ENCODE data around the gene SP1. TPM values are rescaled to one million over a fixed set of nuclear protein-coding genes. Genes with fewer than 3 reads are reported as not detected.
"Not testable (repeated sequence)": the region's sequence is repeated elsewhere in the genome, so short reads cannot be mapped to it uniquely, and the experiment has no call there.

SP1 gene
- total and polyA plus RNA-seq, 5 donors from 2014 or later: 8.1 to 79.0 (median 8.4) TPM

- not testable (repeated sequence) for H3K4me3 ChIP-seq (ENCODE audit: low read depth, low read length); H3K27ac Mint-ChIP-seq; H3K27me3 ChIP-seq (ENCODE audit: control insufficient read depth, insufficient read depth, low read length); H3K27ac ChIP-seq (ENCODE audit: insufficient read depth, low read length, poor library complexity, severe bottlenecking); H3K36me3 ChIP-seq (ENCODE audit: control insufficient read depth, insufficient read depth, low read length); H3K27me3 Mint-ChIP-seq; ATAC-seq (ENCODE audit: low read depth in 2 of 2); H3K9me3 ChIP-seq (ENCODE audit: control insufficient read depth in 2 of 2, low read length in 2 of 2); DNase-seq; H3K9me3 Mint-ChIP-seq
- Mint-ChIP-seq H3K4me1 (peaks cover 0 to 32% (median 21%) of the 10 kb centered on the region in 4 donors), H3K4me3 (peak overlapping the region in 2 of 4 donors; percentile 21 to 80), H3K36me3 (peaks cover 16% of the 10 kb centered on the region)
- peaks cover 28% of the 10 kb centered on the region for H3K4me1 ChIP-seq (ENCODE audit: control insufficient read depth, insufficient read depth, low read length, poor library complexity, severe bottlenecking)
Observed at GRCh38 chr12:53439582-53439981, 59.6 kb downstream of the SP1 start.

DNA sequence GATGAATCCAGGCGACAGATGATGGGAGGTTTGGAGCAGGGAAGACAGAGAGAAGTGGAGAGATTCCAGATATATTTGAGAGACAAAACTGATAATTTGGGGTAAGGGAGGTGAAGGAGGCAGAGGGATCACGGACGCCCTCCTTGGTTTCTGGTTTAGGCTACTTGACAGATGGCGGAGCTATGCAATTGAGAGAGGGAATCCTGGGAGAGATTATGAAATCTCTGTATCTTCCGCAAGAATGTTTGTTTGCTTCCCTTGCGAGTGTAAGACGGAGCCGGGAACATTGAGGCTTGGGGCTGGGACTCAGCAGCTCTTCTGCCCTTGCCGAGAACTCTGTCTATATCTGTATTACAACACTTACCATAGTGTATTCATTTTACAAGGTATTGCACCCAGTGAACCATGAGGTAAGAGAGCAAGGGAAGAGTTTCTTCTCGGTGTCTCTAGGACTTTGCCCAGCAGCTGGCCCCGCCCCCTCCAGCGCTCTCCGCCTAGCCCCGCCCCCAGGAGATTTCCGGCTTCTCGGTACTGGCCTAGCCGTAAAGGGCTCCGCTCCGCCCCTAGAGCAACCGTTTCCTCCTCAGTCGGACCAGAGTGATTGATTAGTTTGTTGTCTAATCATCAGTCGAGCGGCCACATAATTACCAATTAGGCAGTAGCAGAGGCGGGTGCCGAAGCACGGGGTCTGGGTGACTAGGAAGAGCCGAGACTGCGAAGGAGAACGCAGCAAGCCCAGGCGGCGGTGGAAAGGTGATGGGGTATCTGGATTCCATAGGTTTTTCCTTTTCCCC, 61.3 kb downstream of the SP1 start, which contains the start of gene PRR13:
PRR13 (plus strand) TSS at position 695 of the 794 bp plus-strand sequence. CDS start 981 bp downstream, outside the sequence.
- H3K4me3 ChIP-seq (ENCODE audit: low read depth, low read length): peak within 1 kb of the TSS; percentile 91
- H3K9me3 ChIP-seq (ENCODE audit: control insufficient read depth in 2 of 2, low read length in 2 of 2): no peaks in the 10 kb centered on the region
- peaks cover 27% of the 10 kb centered on the region for H3K36me3 Mint-ChIP-seq
- peak; percentile 97 to 100 (median 98) for DNase-seq
- H3K27ac ChIP-seq (ENCODE audit: insufficient read depth, low read length, poor library complexity, severe bottlenecking): peak within 1 kb of the TSS; percentile 87
- peaks cover 41% of the 10 kb centered on the region for H3K4me1 ChIP-seq (ENCODE audit: control insufficient read depth, insufficient read depth, low read length, poor library complexity, severe bottlenecking)
- no peaks in the 10 kb centered on the region for H3K9me3 Mint-ChIP-seq
- no peaks in the 10 kb centered on the region for H3K27me3 Mint-ChIP-seq
- peaks cover 21% of the 10 kb centered on the region for H3K36me3 ChIP-seq (ENCODE audit: control insufficient read depth, insufficient read depth, low read length)
- no peaks in the 10 kb centered on the region for H3K27me3 ChIP-seq (ENCODE audit: control insufficient read depth, insufficient read depth, low read length)
- H3K4me3 Mint-ChIP-seq: peak within 1 kb of the TSS; percentile 97 to 100 (median 98)
- peak within 1 kb of the TSS; percentile 96 to 99 (median 97) for H3K27ac Mint-ChIP-seq
- peak; percentile 99 to 100 for ATAC-seq (ENCODE audit: low read depth in 2 of 2)
- H3K4me1 Mint-ChIP-seq: peaks cover 4 to 47% (median 32%) of the 10 kb centered on the region in 4 donors

DNA sequence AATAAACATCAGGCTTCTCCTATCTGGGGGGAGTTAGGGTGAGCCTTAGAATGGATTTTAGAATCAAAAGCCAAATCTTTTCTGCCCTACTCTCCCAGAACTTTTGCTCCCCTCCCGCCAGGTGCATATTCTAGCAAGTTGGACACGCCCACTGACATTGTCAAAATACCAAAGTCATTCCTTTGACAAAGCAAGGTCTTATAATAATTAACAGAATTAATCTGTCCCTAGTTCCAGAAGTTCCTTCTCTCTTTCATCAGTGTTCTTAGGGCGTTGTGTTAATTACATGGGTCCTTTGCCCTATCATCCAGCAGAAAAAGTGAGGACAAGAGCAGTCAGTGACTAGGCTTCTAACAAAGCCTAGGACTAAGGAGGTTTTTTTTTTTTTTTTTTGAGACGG, 64.0 kb downstream of the SP1 start:
- no peak for DNase-seq
- H3K4me3 ChIP-seq (ENCODE audit: low read depth, low read length): peak overlapping the region; percentile 59
- H3K27me3 ChIP-seq (ENCODE audit: control insufficient read depth, insufficient read depth, low read length): no peaks in the 10 kb centered on the region
- H3K27ac ChIP-seq (ENCODE audit: insufficient read depth, low read length, poor library complexity, severe bottlenecking): peak overlapping the region; percentile 3
- no peaks in the 10 kb centered on the region for H3K9me3 Mint-ChIP-seq
- H3K27me3 Mint-ChIP-seq: no peaks in the 10 kb centered on the region
- peak overlapping the region in 2 of 3 donors; percentile 53 to 57 for H3K27ac Mint-ChIP-seq
- H3K36me3 ChIP-seq (ENCODE audit: control insufficient read depth, insufficient read depth, low read length): peaks cover 42% of the 10 kb centered on the region
- peaks cover 41% of the 10 kb centered on the region for H3K4me1 ChIP-seq (ENCODE audit: control insufficient read depth, insufficient read depth, low read length, poor library complexity, severe bottlenecking)
- H3K4me1 Mint-ChIP-seq: peaks cover 4 to 56% (median 41%) of the 10 kb centered on the region in 4 donors
- H3K9me3 ChIP-seq (ENCODE audit: control insufficient read depth in 2 of 2, low read length in 2 of 2): no peaks in the 10 kb centered on the region
- peak overlapping the region; percentile 48 to 98 (median 76) for H3K4me3 Mint-ChIP-seq
- ATAC-seq (ENCODE audit: low read depth in 2 of 2): no peak
- H3K36me3 Mint-ChIP-seq: peaks cover 40% of the 10 kb centered on the region

- peaks cover 4 to 56% (median 39%) of the 10 kb centered on the region in 4 donors for H3K4me1 Mint-ChIP-seq
- H3K4me3 ChIP-seq (ENCODE audit: low read depth, low read length); H3K27ac Mint-ChIP-seq; H3K9me3 Mint-ChIP-seq; DNase-seq; ATAC-seq (ENCODE audit: low read depth in 2 of 2); H3K27me3 ChIP-seq (ENCODE audit: control insufficient read depth, insufficient read depth, low read length); H3K27me3 Mint-ChIP-seq; H3K9me3 ChIP-seq (ENCODE audit: control insufficient read depth in 2 of 2, low read length in 2 of 2); H3K27ac ChIP-seq (ENCODE audit: insufficient read depth, low read length, poor library complexity, severe bottlenecking): not testable (repeated sequence)
- peaks cover 40% of the 10 kb centered on the region for H3K36me3 Mint-ChIP-seq
- Histone ChIP-seq H3K36me3 (ENCODE audit: control insufficient read depth, insufficient read depth, low read length) (peaks cover 42% of the 10 kb centered on the region), H3K4me1 (ENCODE audit: control insufficient read depth, insufficient read depth, low read length, poor library complexity, severe bottlenecking) (peaks cover 41% of the 10 kb centered on the region)
- H3K4me3 Mint-ChIP-seq: peak overlapping the region; percentile 21 to 98 (median 62)
Observed at GRCh38 chr12:53444593-53445325, 64.8 kb downstream of the SP1 start.

GRCh38 chr12:53450936-53451335, 71.0 kb downstream of the SP1 start:
- H3K36me3 ChIP-seq (ENCODE audit: control insufficient read depth, insufficient read depth, low read length): peaks cover 48% of the 10 kb centered on the region
- H3K27me3 ChIP-seq (ENCODE audit: control insufficient read depth, insufficient read depth, low read length): no peaks in the 10 kb centered on the region
- H3K9me3 Mint-ChIP-seq: peaks cover 0 to 2% (median 0%) of the 10 kb centered on the region in 7 donors
- H3K4me3 ChIP-seq (ENCODE audit: low read depth, low read length): no peak overlapping the region
- H3K27me3 Mint-ChIP-seq: peaks cover 5% of the 10 kb centered on the region
- DNase-seq (no peak), ATAC-seq (ENCODE audit: low read depth in 2 of 2) (no peak)
- H3K36me3 Mint-ChIP-seq: peaks cover 42% of the 10 kb centered on the region
- H3K9me3 ChIP-seq (ENCODE audit: control insufficient read depth in 2 of 2, low read length in 2 of 2): no peaks in the 10 kb centered on the region
- H3K4me3 Mint-ChIP-seq: no peak overlapping the region
- peaks cover 24% of the 10 kb centered on the region for H3K4me1 ChIP-seq (ENCODE audit: control insufficient read depth, insufficient read depth, low read length, poor library complexity, severe bottlenecking)
- H3K27ac ChIP-seq (ENCODE audit: insufficient read depth, low read length, poor library complexity, severe bottlenecking): peak overlapping the region; percentile 94
- no peak overlapping the region for H3K27ac Mint-ChIP-seq
- peaks cover 5 to 54% (median 42%) of the 10 kb centered on the region in 4 donors for H3K4me1 Mint-ChIP-seq

- Mint-ChIP-seq H3K9me3 (peaks cover 0 to 2% (median 0%) of the 10 kb centered on the region in 7 donors), H3K4me1 (peaks cover 5 to 49% (median 37%) of the 10 kb centered on the region in 4 donors), H3K36me3 (peaks cover 38% of the 10 kb centered on the region), H3K4me3 (peak within 1 kb of the TSS; percentile 65 to 99 (median 99)), H3K27me3 (peaks cover 5% of the 10 kb centered on the region), H3K27ac (peak within 1 kb of the TSS; percentile 96 to 100 (median 98))
- Histone ChIP-seq H3K4me1 (ENCODE audit: control insufficient read depth, insufficient read depth, low read length, poor library complexity, severe bottlenecking) (peaks cover 22% of the 10 kb centered on the region), H3K36me3 (ENCODE audit: control insufficient read depth, insufficient read depth, low read length) (peaks cover 50% of the 10 kb centered on the region), H3K27me3 (ENCODE audit: control insufficient read depth, insufficient read depth, low read length) (no peaks in the 10 kb centered on the region), H3K4me3 (ENCODE audit: low read depth, low read length) (peak within 1 kb of the TSS; percentile 99), H3K9me3 (ENCODE audit: control insufficient read depth in 2 of 2, low read length in 2 of 2) (no peaks in the 10 kb centered on the region), H3K27ac (ENCODE audit: insufficient read depth, low read length, poor library complexity, severe bottlenecking) (peak within 1 kb of the TSS; percentile 94)
- ATAC-seq (ENCODE audit: low read depth in 2 of 2) (peak; percentile 95 to 97), DNase-seq (peak; percentile 97 to 99 (median 98))
Observed at GRCh38 chr12:53451661-53452158, 71.7 kb downstream of the SP1 start, which contains the start of gene PCBP2. TSS of gene PCBP2 (plus strand) at chr12:53452102. CDS start at chr12:53454801, 2,699 bp downstream.
